Natural killer cell treated with Interleukin-12 subunit alpha and Interleukin-12 subunit beta and Interleukin-15 and Interleukin-18, amount 100 ng/mL, for 72 hours (primary cell): ENCODE results near the gene SLC26A6. TPM values are rescaled to one million over a fixed set of nuclear protein-coding genes. Genes with fewer than 3 reads are reported as not detected.

Source experiments
- ATAC-seq, 2 donors: fragments of 150-1000 bp; cut with Tn5 transposase in 1 of 2; sonication (Bioruptor Pico), chemical (Tn5 transposase) in 1 of 2; 2 replicates each; pipeline ENCODE4 v1.10.0; 2021
- DNase-seq: peaks from one replicate; pipeline ENCODE4 v3.0.0; 2022; ENCODE audit warnings: low spot score
- H3K27ac Mint-ChIP-seq, 2 donors: 1 replicate in 1 of 2; 2 replicates in 1 of 2; pipeline ENCODE4 v1.8.0; 2022; ENCODE audit warnings: mixed read lengths in 2 of 2, mild to moderate bottlenecking in 1 of 2, moderate library complexity in 1 of 2
- H3K27me3 Mint-ChIP-seq, 2 donors: 1 replicate in 1 of 2; 2 replicates in 1 of 2; pipeline ENCODE4 v1.8.0; 2022; ENCODE audit warnings: mixed read lengths in 2 of 2
- H3K36me3 Mint-ChIP-seq: one replicate; pipeline ENCODE4 v1.8.0; 2022; ENCODE audit warnings: mixed read lengths
- H3K4me1 Mint-ChIP-seq, 2 donors: 1 replicate in 1 of 2; 2 replicates in 1 of 2; pipeline ENCODE4 v1.8.0; 2022; ENCODE audit warnings: low read depth in 2 of 2, mixed read lengths in 2 of 2, mild to moderate bottlenecking in 1 of 2
- H3K4me3 Mint-ChIP-seq: one replicate; pipeline ENCODE4 v1.8.0; 2022; ENCODE audit warnings: mixed read lengths
- H3K9me3 Mint-ChIP-seq: 2 replicates; pipeline ENCODE4 v1.8.0; 2022; ENCODE audit warnings: mixed read lengths
- total RNA-seq, 2 donors: library from RNA; stranded (reverse); gene quantifications; one replicate each; pipeline ENCODE4 v1.2.3, GENCODE V29; 2022

Gene SLC26A6
- total RNA-seq, 2 donors from 2014 or later: 31.3 to 62.4 TPM

DNA sequence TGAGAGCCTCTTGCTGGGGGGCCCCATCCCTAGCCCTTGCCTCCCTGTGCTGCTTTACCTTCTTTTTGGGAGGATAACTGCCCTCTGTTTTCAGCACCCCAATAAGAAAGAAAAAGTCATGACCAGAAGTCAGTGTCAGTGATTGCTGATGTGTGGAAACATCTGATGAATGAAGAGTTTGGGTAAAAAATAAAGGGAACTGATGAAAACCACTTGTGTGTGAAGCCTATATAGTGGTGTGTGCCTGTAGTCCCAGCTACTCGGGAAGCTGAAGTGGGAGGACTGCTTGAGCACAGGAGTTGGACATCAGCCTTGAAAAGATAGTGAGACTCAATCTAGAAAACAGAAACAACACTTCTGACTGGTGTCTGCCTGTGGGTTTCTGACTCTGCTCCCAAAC, 37.3 kb upstream of the SLC26A6 start:
- no peak overlapping the region for H3K27ac Mint-ChIP-seq
- no peaks in the 10 kb centered on the region for H3K27me3 Mint-ChIP-seq
- no peaks in the 10 kb centered on the region for H3K4me1 Mint-ChIP-seq
- H3K9me3 Mint-ChIP-seq: no peaks in the 10 kb centered on the region
- no peak for ATAC-seq
- H3K36me3 Mint-ChIP-seq: no peaks in the 10 kb centered on the region
- no peak for DNase-seq
- H3K4me3 Mint-ChIP-seq: no peak overlapping the region

DNA sequence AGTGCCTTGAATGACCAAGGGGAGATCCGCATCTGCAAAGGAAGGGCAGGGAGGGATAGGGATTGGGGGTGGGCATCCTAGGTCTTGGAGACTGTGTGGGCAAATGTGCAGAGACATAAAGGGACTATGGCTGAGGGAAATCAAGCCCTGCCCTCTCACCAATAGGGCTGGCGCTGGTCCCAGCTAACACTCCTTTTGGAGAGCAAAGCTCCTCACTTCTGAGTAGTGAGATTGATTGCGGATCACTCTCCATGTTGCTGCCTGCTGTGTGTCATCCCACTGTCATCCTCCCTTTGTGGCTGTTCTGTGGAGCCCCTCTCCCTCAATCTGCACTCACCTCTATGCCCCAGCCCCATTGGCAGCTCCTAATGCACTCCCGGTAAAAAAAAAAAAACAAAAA, 29.7 kb upstream of the SLC26A6 start:
- Mint-ChIP-seq H3K27ac (no peak overlapping the region), H3K4me1 (peaks cover 10 to 16% of the 10 kb centered on the region in 2 donors), H3K4me3 (no peak overlapping the region), H3K9me3 (no peaks in the 10 kb centered on the region), H3K27me3 (peaks cover 0 to 5% of the 10 kb centered on the region in 2 donors), H3K36me3 (no peaks in the 10 kb centered on the region)
- ATAC-seq: no peak
- no peak for DNase-seq

DNA sequence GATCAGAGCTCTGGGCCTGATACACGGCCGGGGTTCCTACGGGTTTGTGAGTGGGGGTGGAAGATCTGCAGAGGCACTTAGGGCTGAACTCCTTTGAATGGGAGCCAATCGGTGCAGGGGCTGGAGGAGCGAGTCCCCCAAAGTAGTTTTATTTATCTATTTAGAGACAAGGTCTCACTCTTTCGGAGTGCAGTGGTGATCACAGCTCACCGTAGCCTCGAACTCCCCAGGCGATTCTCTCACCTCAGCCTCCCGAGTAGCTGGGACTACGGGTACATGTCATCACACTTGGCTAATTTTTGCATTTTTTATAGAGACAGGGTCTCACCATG, 29.0 kb upstream of the SLC26A6 start:
- H3K27ac Mint-ChIP-seq: no peak overlapping the region
- peaks cover 10 to 16% of the 10 kb centered on the region in 2 donors for H3K4me1 Mint-ChIP-seq
- no peaks in the 10 kb centered on the region for H3K36me3 Mint-ChIP-seq
- H3K9me3 Mint-ChIP-seq: no peaks in the 10 kb centered on the region
- peaks cover 0 to 5% of the 10 kb centered on the region in 2 donors for H3K27me3 Mint-ChIP-seq
- no peak for ATAC-seq
- peak overlapping the region; percentile 92 for H3K4me3 Mint-ChIP-seq
- no peak for DNase-seq

- H3K9me3 Mint-ChIP-seq: no peaks in the 10 kb centered on the region
- H3K36me3 Mint-ChIP-seq: no peaks in the 10 kb centered on the region
- H3K4me1 Mint-ChIP-seq: peaks cover 10 to 16% of the 10 kb centered on the region in 2 donors
- peaks cover 0 to 7% of the 10 kb centered on the region in 2 donors for H3K27me3 Mint-ChIP-seq
- peak; percentile 93 for DNase-seq
- H3K4me3 Mint-ChIP-seq: peak overlapping the region; percentile 92
- ATAC-seq: peak; percentile 93 to 95
- peak overlapping the region; percentile 79 to 87 for H3K27ac Mint-ChIP-seq
These were observed 28.4 kb upstream of the SLC26A6 start for GRCh38 chr3:48663489-48664312.

- peak; percentile 29 to 35 for ATAC-seq
- Mint-ChIP-seq H3K27ac (peak within 1 kb of the TSS; percentile 79 to 87), H3K36me3 (no peaks in the 10 kb centered on the region), H3K27me3 (peaks cover 0 to 8% of the 10 kb centered on the region in 2 donors), H3K9me3 (no peaks in the 10 kb centered on the region), H3K4me1 (peaks cover 10 to 16% of the 10 kb centered on the region in 2 donors), H3K4me3 (peak within 1 kb of the TSS; percentile 92)
- no peak for DNase-seq
These were observed 27.7 kb upstream of the SLC26A6 start, which contains the start of gene CELSR3 for GRCh38 chr3:48662753-48663488. Gene CELSR3, minus strand, starts transcription at chr3:48662886. Its CDS starts 252 bp downstream, at chr3:48662634.

DNA sequence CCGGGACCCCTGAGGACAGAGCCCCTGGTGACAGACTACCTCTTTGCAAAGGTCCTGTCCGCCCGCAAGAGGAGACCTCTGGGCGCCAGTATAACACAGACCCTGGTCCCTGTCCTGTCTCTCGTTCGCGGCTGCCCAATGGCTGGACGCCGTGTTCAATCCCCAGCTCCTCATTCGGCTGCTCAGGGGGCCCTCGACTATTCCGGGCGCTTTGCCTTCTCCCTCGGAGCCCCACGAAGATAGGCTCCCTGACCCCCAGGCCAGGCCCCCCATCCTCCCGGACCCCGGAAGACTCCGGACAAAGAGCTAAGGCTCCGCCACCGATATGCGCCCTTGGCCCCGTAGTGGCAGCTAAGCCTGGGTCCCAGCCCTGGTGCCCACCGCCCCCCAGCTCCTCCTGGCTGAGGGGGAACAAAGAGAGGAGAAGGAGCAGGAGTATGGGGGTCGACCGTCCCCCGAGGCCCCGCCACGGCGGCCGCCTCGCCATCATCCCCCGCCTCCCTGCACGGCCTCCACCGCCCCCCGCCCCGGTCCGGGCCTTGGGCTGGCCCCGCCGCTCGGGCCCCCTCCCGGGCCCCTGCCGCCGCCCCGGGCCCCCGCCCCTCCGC, 27.0 kb upstream of the SLC26A6 start:
- H3K36me3 Mint-ChIP-seq: no peaks in the 10 kb centered on the region
- H3K9me3 Mint-ChIP-seq: no peaks in the 10 kb centered on the region
- H3K27me3 Mint-ChIP-seq: peaks cover 0 to 8% of the 10 kb centered on the region in 2 donors
- peak overlapping the region in 1 of 2 donors; percentile 44 for H3K27ac Mint-ChIP-seq
- ATAC-seq: no peak
- peak overlapping the region; percentile 41 for H3K4me3 Mint-ChIP-seq
- no peak for DNase-seq
- peaks cover 16% of the 10 kb centered on the region in 2 donors for H3K4me1 Mint-ChIP-seq

DNA sequence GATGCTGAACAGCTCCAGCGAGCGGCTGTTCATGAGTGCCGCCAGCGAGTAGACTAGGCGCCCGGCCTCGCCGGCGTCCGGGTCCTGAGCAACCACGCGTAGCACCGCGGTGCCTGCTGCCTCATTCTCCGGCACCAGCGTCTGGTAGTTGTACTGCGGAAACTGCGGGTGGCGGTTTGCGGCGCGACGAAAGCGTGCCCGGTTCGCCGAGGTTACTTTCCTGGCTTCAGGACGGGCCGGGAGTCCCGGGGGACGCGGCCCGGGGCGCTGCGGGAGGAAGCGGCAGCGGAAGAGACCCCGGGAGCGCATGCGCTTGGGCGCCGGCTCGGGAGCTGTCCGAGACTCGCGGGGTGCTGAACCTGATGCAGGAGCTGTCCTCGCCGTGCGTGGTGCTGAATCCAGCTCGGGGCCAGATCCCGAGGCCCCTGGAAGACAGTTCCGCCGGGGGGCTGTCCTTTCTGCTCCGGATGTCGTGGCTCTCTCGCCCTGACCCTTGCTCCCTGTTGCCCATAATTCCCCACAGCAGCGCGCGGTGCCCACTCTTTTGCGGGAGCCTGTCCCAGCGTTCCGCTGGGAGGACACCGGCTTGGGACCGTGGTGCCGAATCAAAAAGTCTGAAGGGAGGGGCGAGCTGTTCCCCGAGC, 26.4 kb upstream of the SLC26A6 start:
- Mint-ChIP-seq H3K9me3 (no peaks in the 10 kb centered on the region), H3K27ac (peak overlapping the region in 1 of 2 donors; percentile 44), H3K36me3 (no peaks in the 10 kb centered on the region), H3K4me3 (peak overlapping the region; percentile 41), H3K27me3 (peaks cover 0 to 8% of the 10 kb centered on the region in 2 donors), H3K4me1 (peaks cover 16 to 21% of the 10 kb centered on the region in 2 donors)
- peak; percentile 26 to 60 for ATAC-seq
- DNase-seq: peak; percentile 83

DNA sequence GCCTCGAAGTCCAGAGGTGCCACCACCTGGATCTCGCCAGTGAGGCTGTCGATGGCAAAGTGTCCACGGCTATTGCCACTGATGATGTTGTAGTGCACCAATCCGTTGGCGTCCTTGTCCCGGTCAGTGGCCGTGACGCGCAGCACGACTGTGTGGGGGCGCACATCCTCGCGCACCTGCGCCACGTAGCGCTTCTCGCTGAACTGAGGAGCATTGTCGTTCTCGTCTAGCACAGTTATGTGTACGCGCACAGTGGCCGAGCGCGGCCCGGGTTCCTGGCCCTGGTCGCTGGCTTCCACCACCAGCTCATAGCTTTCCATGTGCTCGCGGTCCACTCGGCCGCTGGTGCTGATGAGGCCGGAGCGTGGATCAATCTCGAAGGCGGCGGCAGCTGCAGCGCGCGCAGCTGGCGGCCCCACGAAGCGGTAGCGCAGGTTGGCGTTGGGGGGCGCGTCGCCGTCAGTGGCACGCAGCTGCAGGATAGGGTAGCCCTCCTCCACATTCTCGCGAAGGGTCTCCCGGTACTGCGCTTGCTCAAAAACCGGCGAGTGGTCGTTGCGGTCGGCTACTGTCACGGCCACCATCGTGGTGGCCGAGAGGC, 25.6 kb upstream of the SLC26A6 start:
- Mint-ChIP-seq H3K4me1 (peaks cover 16 to 23% of the 10 kb centered on the region in 2 donors), H3K9me3 (no peaks in the 10 kb centered on the region), H3K27ac (peak overlapping the region in 1 of 2 donors; percentile 44), H3K36me3 (no peaks in the 10 kb centered on the region), H3K27me3 (peaks cover 0 to 8% of the 10 kb centered on the region in 2 donors), H3K4me3 (no peak overlapping the region)
- DNase-seq: no peak
- no peak for ATAC-seq

DNA sequence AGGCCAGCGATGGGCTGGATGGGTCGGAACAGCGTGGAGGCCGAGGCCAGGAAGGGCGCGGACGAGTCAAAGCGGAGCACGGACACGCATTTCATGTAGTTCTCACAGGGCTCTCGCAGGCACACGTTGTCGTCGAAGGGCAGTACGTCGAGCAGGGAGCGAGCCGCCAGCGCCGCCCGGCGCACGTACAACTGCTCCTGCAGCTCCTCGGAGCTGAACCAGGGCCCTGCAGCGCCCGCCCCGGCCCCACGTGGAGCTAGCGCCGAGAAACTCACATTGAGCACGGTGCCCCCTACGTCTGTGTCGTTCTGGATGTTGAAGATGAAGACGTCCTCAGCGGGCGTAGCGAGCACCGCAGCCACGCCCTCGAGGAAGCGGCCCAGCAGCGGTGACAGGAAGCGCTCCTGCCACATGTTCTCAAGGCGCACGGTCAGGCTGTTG, 21.6 kb upstream of the SLC26A6 start:
- Mint-ChIP-seq H3K4me3 (peak overlapping the region; percentile 71), H3K4me1 (peaks cover 10 to 21% of the 10 kb centered on the region in 2 donors)

GRCh38 chr3:48656061-48656840, 21.0 kb upstream of the SLC26A6 start:
- no peaks in the 10 kb centered on the region for H3K36me3 Mint-ChIP-seq
- no peaks in the 10 kb centered on the region for H3K9me3 Mint-ChIP-seq
- peak overlapping the region; percentile 71 for H3K4me3 Mint-ChIP-seq
- H3K27ac Mint-ChIP-seq: peak overlapping the region in 1 of 2 donors; percentile 47
- H3K27me3 Mint-ChIP-seq: peaks cover 0 to 3% of the 10 kb centered on the region in 2 donors
- DNase-seq: peak; percentile 89
- peak; percentile 85 to 91 for ATAC-seq
- H3K4me1 Mint-ChIP-seq: peaks cover 6 to 21% of the 10 kb centered on the region in 2 donors

More for the DNA sequence above, 21.6 kb upstream of the SLC26A6 start:
- H3K36me3 Mint-ChIP-seq: no peaks in the 10 kb centered on the region
- H3K27me3 Mint-ChIP-seq: peaks cover 0 to 3% of the 10 kb centered on the region in 2 donors
- ATAC-seq (peak in 1 of 2 donors; percentile 10), DNase-seq (no peak)
- H3K27ac Mint-ChIP-seq: peak overlapping the region in 1 of 2 donors; percentile 47
- no peaks in the 10 kb centered on the region for H3K9me3 Mint-ChIP-seq

GRCh38 chr3:48655606-48656005, 20.3 kb upstream of the SLC26A6 start:
- Mint-ChIP-seq H3K27ac (peak overlapping the region in 1 of 2 donors; percentile 39), H3K9me3 (no peaks in the 10 kb centered on the region), H3K27me3 (peaks cover 0 to 3% of the 10 kb centered on the region in 2 donors), H3K4me3 (peak overlapping the region; percentile 71), H3K36me3 (no peaks in the 10 kb centered on the region), H3K4me1 (peaks cover 6 to 21% of the 10 kb centered on the region in 2 donors)
- ATAC-seq (peak in 1 of 2 donors; percentile 43), DNase-seq (no peak)

DNA sequence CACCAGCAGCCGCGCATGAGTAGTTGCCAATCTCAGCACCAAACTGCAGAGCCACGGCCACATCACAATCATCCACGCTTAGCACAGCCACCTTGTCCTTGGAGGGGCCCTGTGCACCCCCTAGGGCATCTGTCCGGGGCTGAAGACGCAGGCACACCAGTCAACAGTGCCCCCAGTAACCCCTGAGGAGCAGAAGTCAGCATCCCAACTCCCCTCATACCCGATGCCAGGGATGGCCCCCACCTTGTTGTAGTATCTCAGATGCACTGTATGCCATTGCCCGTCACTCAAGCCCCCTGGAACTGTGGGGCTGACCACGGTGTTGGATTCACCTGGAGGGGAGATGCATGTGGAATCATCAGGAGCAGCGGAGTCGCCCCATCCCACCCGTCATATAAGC, 19.8 kb upstream of the SLC26A6 start:
- Mint-ChIP-seq H3K4me3 (peak overlapping the region; percentile 71), H3K27me3 (peaks cover 0 to 3% of the 10 kb centered on the region in 2 donors), H3K27ac (peak overlapping the region in 1 of 2 donors; percentile 39), H3K36me3 (no peaks in the 10 kb centered on the region), H3K9me3 (no peaks in the 10 kb centered on the region), H3K4me1 (peaks cover 6 to 21% of the 10 kb centered on the region in 2 donors)
- DNase-seq: no peak
- ATAC-seq: no peak
